AG09309 (cell line): Measurements from ENCODE around the gene MYMX.

Source experiments
- DNase-seq: peaks from one replicate; pipeline ENCODE4 v3.0.0-alpha.2; 2010; ENCODE audit warnings: low read depth
- H3K4me3 ChIP-seq: 2 replicates; pipeline ENCODE4 v1.5.1; 2011; ENCODE audit warnings: mild to moderate bottlenecking, low read depth, low read length, moderate library complexity; ENCODE audit not compliant: control insufficient read depth
- CTCF ChIP-seq: IDR thresholded peaks from 2 replicates; pipeline ENCODE4 v1.5.1; 2011; ENCODE audit warnings: mild to moderate bottlenecking, low read depth, low read length, inconsistent platforms; ENCODE audit not compliant: insufficient read depth, control insufficient read depth; ENCODE audit errors: missing control alignments

MYMX gene

GRCh38 chr6:44176130-44176761 lies 40.5 kb upstream of the MYMX start:
- no peak for TF ChIP-seq CTCF
- H3K4me3 ChIP-seq, result no peak overlapping the region
- no peak for DNase-seq

GRCh38 chr6:44176762-44177509 lies 39.8 kb upstream of the MYMX start:
- no peak for DNase-seq

GRCh38 chr6:44177691-44178423 lies 38.9 kb upstream of the MYMX start:
- no peak overlapping the region for H3K4me3 ChIP-seq
- TF ChIP-seq CTCF, result no peak
- DNase-seq, result peak; percentile 58

More at GRCh38 chr6:44176762-44177509, 39.8 kb upstream of the MYMX start:
- no peak overlapping the region for H3K4me3 ChIP-seq
- no peak for TF ChIP-seq CTCF

- DNase-seq, result no peak
- H3K4me3 ChIP-seq, result no peak overlapping the region
- TF ChIP-seq CTCF, result no peak
Observed at GRCh38 chr6:44178424-44179071, 38.2 kb upstream of the MYMX start.

GRCh38 chr6:44179072-44179536 lies 37.6 kb upstream of the MYMX start:
- no peak for TF ChIP-seq CTCF
- no peak for DNase-seq
- H3K4me3 ChIP-seq, result no peak overlapping the region

GRCh38 chr6:44179648-44180047 lies 37.1 kb upstream of the MYMX start:
- DNase-seq, result no peak
- TF ChIP-seq CTCF, result no peak
- H3K4me3 ChIP-seq, result no peak overlapping the region
